ENCODE data around the gene NIPBL.
A peak's percentile ranks its signal among the peaks of the same experiment; 100 is the strongest.
"Not testable (repeated sequence)": the region's sequence is repeated elsewhere in the genome, so short reads cannot be mapped to it uniquely, and the experiment has no call there.

Gene NIPBL

GRCh38 chr5:36842087-36842486 lies 34.5 kb upstream of the NIPBL start:
- no peak overlapping the region for H3K4me3 ChIP-seq (ENCODE audit: low read length)
- no peak for TF ChIP-seq CTCF (conservative IDR thresholded peaks at IDR 0.05; ENCODE audit: low read depth, low read length)
- no peak for DNase-seq (ENCODE audit: low read depth)

GRCh38 chr5:36844305-36844704 lies 32.3 kb upstream of the NIPBL start:
- no peak overlapping the region for H3K4me3 ChIP-seq (ENCODE audit: low read length)
- TF ChIP-seq CTCF (conservative IDR thresholded peaks at IDR 0.05; ENCODE audit: low read depth, low read length), result no peak
- no peak for DNase-seq (ENCODE audit: low read depth)

GRCh38 chr5:36848545-36848944 lies 28.0 kb upstream of the NIPBL start:
- H3K4me3 ChIP-seq (ENCODE audit: low read length); DNase-seq (ENCODE audit: low read depth): not testable (repeated sequence)

- not testable (repeated sequence) for H3K4me3 ChIP-seq (ENCODE audit: low read length)
Measured at GRCh38 chr5:36852903-36853302, 23.7 kb upstream of the NIPBL start.

GRCh38 chr5:36854402-36855140 lies 22.0 kb upstream of the NIPBL start:
- no peak overlapping the region for H3K4me3 ChIP-seq (ENCODE audit: low read length)
- DNase-seq (ENCODE audit: low read depth), result no peak
- no peak for TF ChIP-seq CTCF (conservative IDR thresholded peaks at IDR 0.05; ENCODE audit: low read depth, low read length)

More at GRCh38 chr5:36852903-36853302, 23.7 kb upstream of the NIPBL start:
- not testable (repeated sequence) for DNase-seq (ENCODE audit: low read depth)

GRCh38 chr5:36855141-36855495 lies 21.5 kb upstream of the NIPBL start:
- DNase-seq (ENCODE audit: low read depth), result no peak
- H3K4me3 ChIP-seq (ENCODE audit: low read length), result no peak overlapping the region
- TF ChIP-seq CTCF (conservative IDR thresholded peaks at IDR 0.05; ENCODE audit: low read depth, low read length), result no peak

- no peak for TF ChIP-seq CTCF (conservative IDR thresholded peaks at IDR 0.05; ENCODE audit: low read depth, low read length)
- no peak for DNase-seq (ENCODE audit: low read depth)
- H3K4me3 ChIP-seq (ENCODE audit: low read length), result no peak overlapping the region
Measured at GRCh38 chr5:36861871-36862270, 14.7 kb upstream of the NIPBL start.

- H3K4me3 ChIP-seq (ENCODE audit: low read length), result no peak overlapping the region
- DNase-seq (ENCODE audit: low read depth), result no peak
- TF ChIP-seq CTCF (conservative IDR thresholded peaks at IDR 0.05; ENCODE audit: low read depth, low read length), result peak; percentile 64
Measured at GRCh38 chr5:36870399-36871040, 6.0 kb upstream of the NIPBL start.
